ENCODE results near the gene UBE2QL1. TPM values are rescaled to one million over a fixed set of nuclear protein-coding genes. Genes with fewer than 3 reads are reported as not detected.

The UBE2QL1 gene
- polyA plus RNA-seq, 1 of the 3 experiments (the other 2 are of a cell fraction) = 0.28 TPM

DNA sequence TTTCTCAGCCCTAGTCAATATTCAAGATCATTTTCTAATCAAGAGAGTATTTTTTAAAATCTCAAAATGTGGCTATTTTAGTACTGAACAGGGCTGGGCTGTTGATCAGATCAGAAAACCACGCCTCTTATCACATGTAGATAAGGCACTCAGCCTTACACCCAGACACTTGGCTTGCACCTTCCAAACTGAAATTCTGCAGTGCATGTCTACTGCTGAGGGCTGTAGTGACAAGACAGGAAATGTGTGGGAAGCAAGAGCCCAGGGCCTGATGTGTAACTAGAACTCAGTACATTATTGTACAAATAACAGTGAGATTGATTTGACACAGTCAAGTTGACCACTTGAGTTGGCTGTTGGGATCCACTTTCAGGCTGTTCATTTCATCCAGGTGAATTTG lies 48.6 kb downstream of the UBE2QL1 start:
- Histone ChIP-seq H3K9me2 (no peaks in the 10 kb centered on the region), H3K79me2 (ENCODE audit: insufficient read depth) (no peaks in the 10 kb centered on the region), H3K9ac (no peak overlapping the region), H2AFZ (ENCODE audit: low read depth) (no peak overlapping the region), H3K9me3 (no peaks in the 10 kb centered on the region), H3K36me3 (replicated peaks in 1 of 2; ENCODE audit: control insufficient read depth in 1 of 2, insufficient read depth in 2 of 2, low read length in 1 of 2) (peaks cover 0 to 8% of the 10 kb centered on the region in 2 experiments), H3K27me3 (ENCODE audit: insufficient read depth) (no peaks in the 10 kb centered on the region), H4K20me1 (ENCODE audit: insufficient read depth) (no peaks in the 10 kb centered on the region), H3K4me2 (no peak overlapping the region), H3K4me1 (ENCODE audit: control insufficient read depth in 1 of 2, insufficient read depth in 2 of 2, low read depth in 1 of 2, low read length in 1 of 2) (peaks cover 0 to 21% of the 10 kb centered on the region in 2 experiments; a peak in 2 of 4 replicates), H3F3A (replicated peaks; ENCODE audit: insufficient read depth) (no peaks in the 10 kb centered on the region), H3K4me3 (ENCODE audit: low read depth in 2 of 2, low read length in 1 of 2) (no peak overlapping the region), H3K27ac (ENCODE audit: low read depth in 2 of 2, low read length in 1 of 2) (no peak overlapping the region; a peak in 1 of 4 replicates)
- TF ChIP-seq SIN3A (IDR thresholded peaks at IDR 0.05; ENCODE audit: borderline replicate concordance, low read depth, low read length) = no peak
- no peak for TF ChIP-seq GATA2 (CRISPR knock-in tag; IDR thresholded peaks at IDR 0.05)
- TF ChIP-seq SMC3 (IDR thresholded peaks at IDR 0.05; ENCODE audit: low read depth, low read length) = no peak
- no peak for TF ChIP-seq MXI1 (IDR thresholded peaks at IDR 0.05; ENCODE audit: low read depth, low read length)
- no peak for TF ChIP-seq GABPA (IDR thresholded peaks at IDR 0.05; ENCODE audit: low read depth)
- no peak for TF ChIP-seq MEF2A (IDR thresholded peaks at IDR 0.05; ENCODE audit: borderline replicate concordance, low read depth)
- TF ChIP-seq, protein P1, sequence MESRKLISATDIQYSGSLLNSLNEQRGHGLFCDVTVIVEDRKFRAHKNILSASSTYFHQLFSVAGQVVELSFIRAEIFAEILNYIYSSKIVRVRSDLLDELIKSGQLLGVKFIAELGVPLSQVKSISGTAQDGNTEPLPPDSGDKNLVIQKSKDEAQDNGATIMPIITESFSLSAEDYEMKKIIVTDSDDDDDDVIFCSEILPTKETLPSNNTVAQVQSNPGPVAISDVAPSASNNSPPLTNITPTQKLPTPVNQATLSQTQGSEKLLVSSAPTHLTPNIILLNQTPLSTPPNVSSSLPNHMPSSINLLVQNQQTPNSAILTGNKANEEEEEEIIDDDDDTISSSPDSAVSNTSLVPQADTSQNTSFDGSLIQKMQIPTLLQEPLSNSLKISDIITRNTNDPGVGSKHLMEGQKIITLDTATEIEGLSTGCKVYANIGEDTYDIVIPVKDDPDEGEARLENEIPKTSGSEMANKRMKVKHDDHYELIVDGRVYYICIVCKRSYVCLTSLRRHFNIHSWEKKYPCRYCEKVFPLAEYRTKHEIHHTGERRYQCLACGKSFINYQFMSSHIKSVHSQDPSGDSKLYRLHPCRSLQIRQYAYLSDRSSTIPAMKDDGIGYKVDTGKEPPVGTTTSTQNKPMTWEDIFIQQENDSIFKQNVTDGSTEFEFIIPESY (IDR thresholded peaks at IDR 0.05; ENCODE audit: borderline replicate concordance, low read depth) = no peak
- TF ChIP-seq, protein P2, sequence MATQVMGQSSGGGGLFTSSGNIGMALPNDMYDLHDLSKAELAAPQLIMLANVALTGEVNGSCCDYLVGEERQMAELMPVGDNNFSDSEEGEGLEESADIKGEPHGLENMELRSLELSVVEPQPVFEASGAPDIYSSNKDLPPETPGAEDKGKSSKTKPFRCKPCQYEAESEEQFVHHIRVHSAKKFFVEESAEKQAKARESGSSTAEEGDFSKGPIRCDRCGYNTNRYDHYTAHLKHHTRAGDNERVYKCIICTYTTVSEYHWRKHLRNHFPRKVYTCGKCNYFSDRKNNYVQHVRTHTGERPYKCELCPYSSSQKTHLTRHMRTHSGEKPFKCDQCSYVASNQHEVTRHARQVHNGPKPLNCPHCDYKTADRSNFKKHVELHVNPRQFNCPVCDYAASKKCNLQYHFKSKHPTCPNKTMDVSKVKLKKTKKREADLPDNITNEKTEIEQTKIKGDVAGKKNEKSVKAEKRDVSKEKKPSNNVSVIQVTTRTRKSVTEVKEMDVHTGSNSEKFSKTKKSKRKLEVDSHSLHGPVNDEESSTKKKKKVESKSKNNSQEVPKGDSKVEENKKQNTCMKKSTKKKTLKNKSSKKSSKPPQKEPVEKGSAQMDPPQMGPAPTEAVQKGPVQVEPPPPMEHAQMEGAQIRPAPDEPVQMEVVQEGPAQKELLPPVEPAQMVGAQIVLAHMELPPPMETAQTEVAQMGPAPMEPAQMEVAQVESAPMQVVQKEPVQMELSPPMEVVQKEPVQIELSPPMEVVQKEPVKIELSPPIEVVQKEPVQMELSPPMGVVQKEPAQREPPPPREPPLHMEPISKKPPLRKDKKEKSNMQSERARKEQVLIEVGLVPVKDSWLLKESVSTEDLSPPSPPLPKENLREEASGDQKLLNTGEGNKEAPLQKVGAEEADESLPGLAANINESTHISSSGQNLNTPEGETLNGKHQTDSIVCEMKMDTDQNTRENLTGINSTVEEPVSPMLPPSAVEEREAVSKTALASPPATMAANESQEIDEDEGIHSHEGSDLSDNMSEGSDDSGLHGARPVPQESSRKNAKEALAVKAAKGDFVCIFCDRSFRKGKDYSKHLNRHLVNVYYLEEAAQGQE (IDR thresholded peaks at IDR 0.05; ENCODE audit: low read depth, low read length) = no peak
- no peak for TF ChIP-seq JUND (IDR thresholded peaks at IDR 0.05)
- TF ChIP-seq, protein P3, sequence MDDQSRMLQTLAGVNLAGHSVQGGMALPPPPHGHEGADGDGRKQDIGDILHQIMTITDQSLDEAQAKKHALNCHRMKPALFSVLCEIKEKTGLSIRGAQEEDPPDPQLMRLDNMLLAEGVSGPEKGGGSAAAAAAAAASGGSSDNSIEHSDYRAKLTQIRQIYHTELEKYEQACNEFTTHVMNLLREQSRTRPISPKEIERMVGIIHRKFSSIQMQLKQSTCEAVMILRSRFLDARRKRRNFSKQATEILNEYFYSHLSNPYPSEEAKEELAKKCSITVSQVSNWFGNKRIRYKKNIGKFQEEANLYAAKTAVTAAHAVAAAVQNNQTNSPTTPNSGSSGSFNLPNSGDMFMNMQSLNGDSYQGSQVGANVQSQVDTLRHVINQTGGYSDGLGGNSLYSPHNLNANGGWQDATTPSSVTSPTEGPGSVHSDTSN (IDR thresholded peaks at IDR 0.05) = no peak
- no peak for TF ChIP-seq RAD21 (IDR thresholded peaks at IDR 0.05; ENCODE audit: low read length)
- TF ChIP-seq RXRA (IDR thresholded peaks at IDR 0.05; ENCODE audit: borderline replicate concordance, low read depth) = no peak
- TF ChIP-seq TEAD4 (IDR thresholded peaks at IDR 0.05; ENCODE audit: borderline replicate concordance, insufficient read depth) = no peak
- TF ChIP-seq YY1 (IDR thresholded peaks at IDR 0.05; ENCODE audit: low read depth) = no peak
- WGBS (ENCODE audit: low lambda C conversion rate) = 21% methylated on average over 1 of the region's 1 CpG
- ChIA-PET CTCF (interaction anchor here (1.3 kb wide), 1 partner anchor 1000 kb away, joined by 3 read pairs; no protein-coding TSS in a partner anchor), POLR2A (no interaction called here)
- no peak for DNase-seq

Measured in SK-N-SH (cell line).